HG03060 (cell line): ENCODE data around the gene MBD6.
A peak's percentile ranks its signal among the peaks of the same experiment; 100 is the strongest.

Experiments
- ATAC-seq: cut with Tn5 transposase; IDR thresholded peaks from one replicate; pipeline ENCODE4 v1.9.1; 2021; ENCODE audit warnings: low read depth, moderate number of reproducible peaks; ENCODE audit not compliant: unreplicated experiment

The MBD6 gene

GRCh38 chr12:57522011-57522886 lies at the start of gene MBD6:
Gene MBD6 (plus strand): TSS chr12:57522824. CDS start chr12:57524304, 1,480 bp downstream.
- ATAC-seq: peak; percentile 28

DNA sequence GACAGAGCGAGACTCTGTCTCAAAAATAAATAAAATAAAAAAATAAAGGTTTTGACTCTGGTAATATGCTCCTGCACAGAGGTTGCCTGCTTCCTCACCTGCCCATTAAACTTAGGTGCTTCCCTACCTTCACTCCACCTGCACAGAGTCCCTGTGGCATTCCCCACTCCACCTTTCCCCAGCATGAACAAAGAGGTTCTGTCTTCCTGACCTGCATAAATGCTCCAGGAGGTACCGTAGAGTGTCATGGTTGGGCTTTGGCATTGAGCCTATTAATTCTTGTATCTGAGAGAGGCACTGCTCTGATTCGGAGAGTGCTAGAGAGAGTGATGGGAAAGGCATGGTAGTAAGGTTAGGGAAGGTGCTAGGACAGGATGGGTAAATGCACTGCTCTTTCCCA lies 49.2 kb upstream of the MBD6 start:
- ATAC-seq: no peak

DNA sequence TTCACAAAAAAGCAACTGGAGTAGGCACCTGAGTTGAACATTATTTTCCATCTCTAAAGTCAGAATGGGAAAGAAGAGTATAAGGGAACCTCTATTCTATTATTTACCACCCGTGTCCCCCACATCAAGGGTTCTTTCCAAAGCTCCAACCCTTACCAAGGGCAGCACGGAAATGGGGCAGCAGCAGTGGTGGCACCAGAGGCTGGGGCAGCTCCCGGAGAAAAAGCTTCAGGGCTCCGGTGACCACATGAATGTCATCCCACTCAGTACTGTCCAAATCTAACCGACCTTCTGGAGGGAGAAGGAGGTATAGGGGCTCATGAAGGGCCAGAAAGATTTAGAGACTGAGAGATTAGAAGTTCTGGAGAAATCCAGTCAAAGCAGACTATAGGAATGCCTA lies 48.7 kb upstream of the MBD6 start:
- ATAC-seq: no peak

- no peak for ATAC-seq
Observed at GRCh38 chr12:57474430-57474829, 48.2 kb upstream of the MBD6 start.

GRCh38 chr12:57474862-57475261 lies 47.8 kb upstream of the MBD6 start:
- ATAC-seq: no peak

DNA sequence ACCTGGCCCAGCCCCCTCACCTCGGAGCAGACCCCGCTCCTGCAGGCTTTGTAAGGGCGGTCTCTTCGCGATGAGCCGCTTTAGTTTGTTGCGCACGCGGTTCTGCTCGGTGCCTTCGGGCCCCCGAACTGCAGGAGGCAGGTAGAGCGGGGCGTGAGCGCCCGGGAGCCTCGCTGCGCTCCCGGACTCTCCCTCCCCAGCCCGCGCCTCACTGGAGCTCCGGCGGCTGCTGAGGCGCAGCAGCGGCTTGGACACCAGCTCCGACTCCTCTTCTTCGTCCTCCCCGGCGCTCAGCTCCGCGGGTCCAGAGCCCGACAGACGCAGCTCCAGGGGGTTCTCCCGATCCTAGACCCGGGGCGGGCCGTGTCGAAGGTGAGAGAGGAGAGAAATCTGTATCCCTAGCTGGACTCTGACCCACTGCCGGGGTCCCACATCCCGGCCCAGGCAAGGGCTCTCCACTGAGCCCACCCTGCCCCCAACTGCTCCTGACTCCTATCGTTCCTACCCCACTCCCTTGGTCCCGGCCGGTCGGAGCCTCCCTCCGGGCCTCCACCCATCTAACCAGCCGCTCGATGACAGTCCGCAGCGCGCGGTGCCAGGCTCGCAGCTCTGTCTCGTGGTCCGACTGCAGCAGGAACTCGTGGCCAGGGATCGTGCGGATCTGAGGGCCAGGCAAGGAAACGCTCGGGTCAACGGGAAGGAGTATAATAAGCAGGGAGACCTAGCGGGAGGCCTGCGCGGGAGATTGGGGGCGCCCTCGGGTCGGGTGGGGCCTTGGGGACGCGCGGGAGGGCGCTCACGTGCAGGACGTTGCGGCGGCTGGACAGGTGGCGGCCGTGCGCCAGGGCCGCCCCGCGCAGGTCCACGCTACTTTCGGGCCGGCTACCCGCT lies 47.1 kb upstream of the MBD6 start:
- ATAC-seq: no peak

GRCh38 chr12:57476162-57476992 lies 46.2 kb upstream of the MBD6 start:
- no peak for ATAC-seq

GRCh38 chr12:57476993-57477709 lies 45.5 kb upstream of the MBD6 start:
- ATAC-seq: no peak

DNA sequence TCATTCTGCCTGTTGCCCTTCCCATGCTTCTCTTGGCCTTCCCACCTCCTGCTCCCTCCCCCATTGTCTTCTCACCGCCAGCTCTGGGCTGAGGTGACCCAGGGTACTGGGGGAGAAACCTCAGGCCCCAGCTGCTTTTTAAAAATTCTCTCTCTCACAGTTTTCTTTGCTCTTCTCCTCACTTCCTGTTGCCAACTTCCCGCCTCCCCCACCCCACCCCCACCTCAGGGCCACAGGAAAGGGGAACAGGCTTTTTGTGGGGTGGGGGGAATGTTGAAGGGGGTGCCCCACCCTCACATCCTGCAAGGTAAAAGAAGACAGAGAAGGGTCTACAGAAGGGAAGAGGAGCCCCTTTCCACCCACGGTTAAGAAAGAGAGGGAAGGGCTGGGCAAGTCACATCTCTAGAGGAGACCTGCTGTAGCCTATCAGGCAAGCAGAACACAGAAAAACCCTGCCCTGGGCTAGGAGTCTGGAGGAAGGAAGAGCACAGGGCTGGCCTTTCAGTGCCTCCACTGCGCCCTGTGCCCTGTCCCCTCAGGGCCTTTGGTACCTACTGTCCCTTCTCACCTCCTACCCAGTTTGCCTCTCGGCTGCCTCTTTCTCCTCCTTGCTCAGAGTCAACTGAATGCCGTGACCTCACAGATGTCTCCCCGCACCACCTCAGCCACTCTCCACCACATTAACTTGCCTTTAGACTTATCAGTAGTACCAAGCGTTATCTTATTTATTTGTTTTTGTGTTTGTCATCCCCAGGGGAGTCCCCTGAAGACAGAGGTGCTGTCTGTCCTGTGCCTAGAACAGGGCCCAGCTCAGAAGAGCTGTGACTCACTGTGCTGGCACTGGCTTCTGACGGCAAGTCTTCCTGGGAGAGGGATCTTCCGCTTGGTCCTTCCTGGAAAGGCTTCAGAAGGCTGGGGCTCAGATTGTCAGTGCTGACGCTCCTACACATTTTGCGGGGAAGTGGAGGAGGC lies 44.6 kb upstream of the MBD6 start:
- no peak for ATAC-seq

- ATAC-seq: no peak
Observed at GRCh38 chr12:57479043-57479375, 43.6 kb upstream of the MBD6 start.

- no peak for ATAC-seq
Observed at GRCh38 chr12:57479376-57480115, 43.1 kb upstream of the MBD6 start, which contains the start of gene ARHGAP9. Gene ARHGAP9 (minus strand): TSS chr12:57479866. CDS start chr12:57479406, 460 bp downstream.

- ATAC-seq: no peak
Observed at GRCh38 chr12:57481671-57482070, 41.0 kb upstream of the MBD6 start.

DNA sequence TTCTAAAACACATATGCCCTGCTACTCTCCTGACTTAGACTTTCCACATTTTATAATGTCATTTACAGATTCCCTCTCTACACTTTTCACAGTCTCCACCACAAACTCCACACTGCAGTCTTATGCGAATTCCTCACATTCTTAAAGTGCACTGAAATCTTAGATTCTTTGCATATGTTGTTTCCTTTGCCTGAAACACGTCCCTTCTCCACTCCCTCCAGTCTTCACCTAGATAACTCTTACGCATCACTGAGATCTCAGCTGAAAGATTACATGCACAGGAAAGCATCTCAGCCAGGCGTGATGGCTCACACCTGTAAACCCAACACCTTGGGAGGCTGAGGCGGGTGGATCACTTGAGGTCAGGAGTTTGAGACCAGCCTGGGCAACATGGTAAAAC lies 39.2 kb upstream of the MBD6 start:
- no peak for ATAC-seq

- ATAC-seq: no peak
Observed at GRCh38 chr12:57485695-57486094, 36.9 kb upstream of the MBD6 start.

- no peak for ATAC-seq
Observed at GRCh38 chr12:57487055-57487596, 35.5 kb upstream of the MBD6 start.

GRCh38 chr12:57487597-57488401 lies 34.8 kb upstream of the MBD6 start, which contains the start of gene MARS1:
Gene MARS1 (plus strand): TSS chr12:57488068. CDS start chr12:57488091, 23 bp downstream.
- peak; percentile 97 for ATAC-seq
